GM18502 (cell line): ENCODE data around the gene ADAM11.

Source experiments
- ATAC-seq: cut with Tn5 transposase; IDR thresholded peaks from one replicate; pipeline ENCODE4 v1.9.1; 2021; ENCODE audit warnings: mild to moderate bottlenecking; ENCODE audit not compliant: unreplicated experiment, poor library complexity

ADAM11 gene

GRCh38 chr17:44828919-44829522 lies 70.2 kb downstream of the ADAM11 start:
- no peak for ATAC-seq

- no peak for ATAC-seq
These were observed 71.0 kb downstream of the ADAM11 start, which contains the start of gene GJC1 for GRCh38 chr17:44829523-44830358. Gene GJC1, minus strand, starts transcription at chr17:44830287. Its CDS starts 24,470 bp downstream, at chr17:44805817.

GRCh38 chr17:44830359-44831288 lies 71.8 kb downstream of the ADAM11 start:
- no peak for ATAC-seq

GRCh38 chr17:44831371-44831770 lies 72.6 kb downstream of the ADAM11 start:
- no peak for ATAC-seq
